H9 (cell line): ENCODE measurements around the gene PRKAR2B. TPM values are rescaled to one million over a fixed set of nuclear protein-coding genes. Genes with fewer than 3 reads are reported as not detected.

ENCODE experiments used
- DNase-seq: peaks from one replicate; pipeline ENCODE4 v3.0.0-alpha.2; 2017
- H2AFZ ChIP-seq: one replicate; pipeline ENCODE4 v1.6.1; 2013; ENCODE audit warnings: mild to moderate bottlenecking, low read length, control low read depth, moderate library complexity
- H2AK5ac ChIP-seq: 2 replicates; pipeline ENCODE4 v1.6.1; 2013; ENCODE audit warnings: low read length, control low read depth, mixed read lengths; ENCODE audit not compliant: insufficient read length
- H2BK120ac ChIP-seq: one replicate; pipeline ENCODE4 v1.6.1; 2013; ENCODE audit warnings: low read depth, mild to moderate bottlenecking, low read length, control low read depth, inconsistent platforms; ENCODE audit not compliant: poor library complexity, severe bottlenecking
- H2BK12ac ChIP-seq: 2 replicates; pipeline ENCODE4 v1.6.1; 2013; ENCODE audit warnings: low read length, control low read depth, mixed read lengths, low read depth; ENCODE audit not compliant: insufficient read length
- H2BK15ac ChIP-seq: 2 replicates; pipeline ENCODE4 v1.6.1; 2013; ENCODE audit warnings: low read depth, low read length, control low read depth
- H2BK20ac ChIP-seq: one replicate; pipeline ENCODE4 v1.6.1; 2013; ENCODE audit warnings: low read depth, mild to moderate bottlenecking, low read length, control low read depth, inconsistent platforms; ENCODE audit not compliant: poor library complexity, severe bottlenecking
- H2BK5ac ChIP-seq: 2 replicates; pipeline ENCODE4 v1.6.1; 2013; ENCODE audit warnings: low read length, control low read depth, mixed read lengths; ENCODE audit not compliant: insufficient read length
- H3K14ac ChIP-seq: 2 replicates; pipeline ENCODE4 v1.6.1; 2013; ENCODE audit warnings: low read length, control low read depth; ENCODE audit not compliant: insufficient read depth
- H3K18ac ChIP-seq: 2 replicates; pipeline ENCODE4 v1.6.1; 2013; ENCODE audit warnings: low read depth, mild to moderate bottlenecking, mixed read lengths, low read length, control low read depth; ENCODE audit not compliant: insufficient read length
- H3K23ac ChIP-seq: 2 replicates; pipeline ENCODE4 v1.6.1; 2013; ENCODE audit warnings: low read length, control low read depth, mixed read lengths, low read depth; ENCODE audit not compliant: insufficient read length
- H3K23me2 ChIP-seq: 2 replicates; pipeline ENCODE4 v1.6.1; 2013; ENCODE audit warnings: low read depth, mild to moderate bottlenecking, mixed read lengths, low read length, control low read depth; ENCODE audit not compliant: insufficient read length, poor library complexity, severe bottlenecking
- H3K27ac ChIP-seq: 2 replicates; pipeline ENCODE4 v1.5.1; 2013; ENCODE audit warnings: low read length, control low read depth, mixed read lengths, low read depth; ENCODE audit not compliant: insufficient read length
- H3K27me3 ChIP-seq: 2 replicates; pipeline ENCODE4 v1.6.1; 2013; ENCODE audit warnings: low read length, control low read depth, inconsistent platforms; ENCODE audit not compliant: insufficient read depth
- H3K4ac ChIP-seq: 2 replicates; pipeline ENCODE4 v1.6.1; 2013; ENCODE audit warnings: low read depth, mild to moderate bottlenecking, control low read depth, inconsistent platforms, low read length, moderate library complexity
- H3K4me1 ChIP-seq: 2 replicates; pipeline ENCODE4 v1.6.1; 2013; ENCODE audit warnings: low read length, control low read depth, inconsistent platforms; ENCODE audit not compliant: insufficient read depth
- H3K4me2 ChIP-seq: 2 replicates; pipeline ENCODE4 v1.6.1; 2013; ENCODE audit warnings: low read length, control low read depth, mixed read lengths; ENCODE audit not compliant: insufficient read length, insufficient read depth
- H3K56ac ChIP-seq: 2 replicates; pipeline ENCODE4 v1.6.1; 2013; ENCODE audit warnings: low read depth, mild to moderate bottlenecking, mixed read lengths, low read length, control low read depth; ENCODE audit not compliant: insufficient read length
- H3K79me1 ChIP-seq: 2 replicates; pipeline ENCODE4 v1.6.1; 2013; ENCODE audit warnings: low read depth, mild to moderate bottlenecking, moderate library complexity, low read length, control low read depth, inconsistent platforms; ENCODE audit not compliant: insufficient read depth, poor library complexity, severe bottlenecking
- H3K79me2 ChIP-seq: 2 replicates; pipeline ENCODE4 v1.6.1; 2013; ENCODE audit warnings: low read length, control low read depth, inconsistent platforms; ENCODE audit not compliant: insufficient read depth
- H3K9ac ChIP-seq: 2 replicates; pipeline ENCODE4 v1.6.1; 2013; ENCODE audit warnings: low read length, control low read depth, mixed read lengths; ENCODE audit not compliant: insufficient read length; ENCODE audit errors: extremely low read depth
- H3K9me3 ChIP-seq: one replicate; pipeline ENCODE4 v1.6.1; 2013; ENCODE audit warnings: low read depth, low read length, inconsistent platforms; ENCODE audit not compliant: control insufficient read depth
- H3T11ph ChIP-seq: one replicate; pipeline ENCODE4 v1.6.1; 2013; ENCODE audit warnings: mild to moderate bottlenecking, low read length, control low read depth, inconsistent platforms
- H4K20me1 ChIP-seq: one replicate; pipeline ENCODE4 v1.6.1; 2013; ENCODE audit not compliant: control insufficient read depth, insufficient read length, insufficient read depth
- H4K5ac ChIP-seq: 2 replicates; pipeline ENCODE4 v1.6.1; 2013; ENCODE audit warnings: low read depth, mild to moderate bottlenecking, mixed read lengths, low read length, control low read depth; ENCODE audit not compliant: insufficient read length
- H4K8ac ChIP-seq: replicated peaks from 2 replicates; pipeline ENCODE4 v1.6.1; 2013; ENCODE audit warnings: low read length, control low read depth, mixed read lengths, low read depth; ENCODE audit not compliant: insufficient read length
- H4K91ac ChIP-seq: 2 replicates; pipeline ENCODE4 v1.6.1; 2013; ENCODE audit warnings: low read depth, mild to moderate bottlenecking, moderate library complexity, mixed read lengths, low read length, control low read depth; ENCODE audit not compliant: insufficient read length
- H3K27ac Mint-ChIP-seq, 3 experiments: 2 replicates in 2 of 3; 3 replicates in 1 of 3; pipeline ENCODE4 v1.8.0; 2020 to 2021; ENCODE audit warnings: mixed read lengths in 3 of 3, mild to moderate bottlenecking in 1 of 3, moderate library complexity in 1 of 3
- H3K27me3 Mint-ChIP-seq: 2 replicates; pipeline ENCODE4 v1.8.0; 2021; ENCODE audit warnings: low read depth, mild to moderate bottlenecking, moderate library complexity, mixed read lengths
- H3K36me3 Mint-ChIP-seq, 3 experiments: 2 replicates in 2 of 3; 3 replicates in 1 of 3; pipeline ENCODE4 v1.8.0; 2020 to 2021; ENCODE audit warnings: low read depth in 3 of 3, mixed read lengths in 3 of 3; ENCODE audit not compliant: insufficient read depth in 1 of 3
- H3K4me1 Mint-ChIP-seq, 2 experiments: 2 replicates each; pipeline ENCODE4 v1.8.0; 2020; ENCODE audit warnings: mixed read lengths in 2 of 2
- H3K4me3 Mint-ChIP-seq, 2 experiments: 2 replicates in 1 of 2; 3 replicates in 1 of 2; pipeline ENCODE4 v1.8.0; 2020 to 2021; ENCODE audit warnings: mild to moderate bottlenecking in 2 of 2, mixed read lengths in 2 of 2, moderate library complexity in 1 of 2
- H3K9me3 Mint-ChIP-seq, 2 experiments: 2 replicates in 1 of 2; 3 replicates in 1 of 2; pipeline ENCODE4 v1.8.0; 2020; ENCODE audit warnings: mild to moderate bottlenecking in 2 of 2, mixed read lengths in 2 of 2, moderate library complexity in 1 of 2
- WGBS: extraction: QIAGEN DNeasy Blood & Tissue Kit; methylation state at CpG from one replicate; pipeline ENCODE4 v1.1.7; 2013; ENCODE audit warnings: missing lambda C conversion rate, low lambda C conversion rate, mixed read lengths; ENCODE audit not compliant: insufficient read length; ENCODE audit errors: extremely low coverage; 5-methylcytosine and 5-hydroxymethylcytosine counted together
- total RNA-seq: library from RNA; stranded (reverse); gene quantifications from 2 replicates; pipeline ENCODE4 v1.2.1, GENCODE V29; 2021
- TF ChIP-seq, protein P1 (sequence below): fragments of 200-600 bp; sonication (generic); conservative IDR thresholded peaks from 3 replicates; pipeline ENCODE4 v1.8.0; 2021; ENCODE audit warnings: antibody characterized with exemption, mild to moderate bottlenecking

The PRKAR2B gene
- total RNA-seq, 1 experiment from 2014 or later, result 16.6 TPM

- peaks cover 0 to 2% of the 10 kb centered on the region in 2 experiments; a peak in 1 of 4 replicates for H3K4me1 Mint-ChIP-seq
- no peak overlapping the region for H2BK12ac ChIP-seq
- H3K56ac ChIP-seq, result no peak overlapping the region
- no peak overlapping the region for H2BK5ac ChIP-seq
- H3K79me1 ChIP-seq, result no peaks in the 10 kb centered on the region
- H3K27ac ChIP-seq, result no peak overlapping the region
- no peak overlapping the region for H2BK20ac ChIP-seq
- H4K20me1 ChIP-seq, result no peaks in the 10 kb centered on the region
- no peak overlapping the region for H2BK120ac ChIP-seq
- no peak overlapping the region for H4K5ac ChIP-seq
- H3K23ac ChIP-seq, result no peak overlapping the region
- no peak overlapping the region for H3K4me3 Mint-ChIP-seq
- peaks cover 2 to 24% (median 9%) of the 10 kb centered on the region in 3 experiments; a peak in 6 of 7 replicates for H3K36me3 Mint-ChIP-seq
- H3K27me3 Mint-ChIP-seq, result no peaks in the 10 kb centered on the region
- H3K14ac ChIP-seq, result no peak overlapping the region
- H3K18ac ChIP-seq, result no peak overlapping the region
- H4K91ac ChIP-seq, result no peak overlapping the region
- H2AFZ ChIP-seq, result no peak overlapping the region
- H2BK15ac ChIP-seq, result no peak overlapping the region
- no peak overlapping the region for H4K8ac ChIP-seq
- no peaks in the 10 kb centered on the region for H3K9me3 ChIP-seq
- H3K23me2 ChIP-seq, result no peaks in the 10 kb centered on the region
- H3K79me2 ChIP-seq, result no peaks in the 10 kb centered on the region
- no peaks in the 10 kb centered on the region for H3K27me3 ChIP-seq
- no peak overlapping the region for H3K4ac ChIP-seq
- H3T11ph ChIP-seq, result no peak overlapping the region
- no CpG with 5 or more reads among the region's 7 CpGs for WGBS
- no peaks in the 10 kb centered on the region; a peak in 1 of 5 replicates for H3K9me3 Mint-ChIP-seq
- no peak overlapping the region for H3K4me2 ChIP-seq
- H3K27ac Mint-ChIP-seq, result no peak overlapping the region
- no peak overlapping the region for H3K9ac ChIP-seq
- DNase-seq, result no peak
- no peak overlapping the region for H2AK5ac ChIP-seq
- H3K4me1 ChIP-seq, result no peaks in the 10 kb centered on the region
- TF ChIP-seq, protein P1, sequence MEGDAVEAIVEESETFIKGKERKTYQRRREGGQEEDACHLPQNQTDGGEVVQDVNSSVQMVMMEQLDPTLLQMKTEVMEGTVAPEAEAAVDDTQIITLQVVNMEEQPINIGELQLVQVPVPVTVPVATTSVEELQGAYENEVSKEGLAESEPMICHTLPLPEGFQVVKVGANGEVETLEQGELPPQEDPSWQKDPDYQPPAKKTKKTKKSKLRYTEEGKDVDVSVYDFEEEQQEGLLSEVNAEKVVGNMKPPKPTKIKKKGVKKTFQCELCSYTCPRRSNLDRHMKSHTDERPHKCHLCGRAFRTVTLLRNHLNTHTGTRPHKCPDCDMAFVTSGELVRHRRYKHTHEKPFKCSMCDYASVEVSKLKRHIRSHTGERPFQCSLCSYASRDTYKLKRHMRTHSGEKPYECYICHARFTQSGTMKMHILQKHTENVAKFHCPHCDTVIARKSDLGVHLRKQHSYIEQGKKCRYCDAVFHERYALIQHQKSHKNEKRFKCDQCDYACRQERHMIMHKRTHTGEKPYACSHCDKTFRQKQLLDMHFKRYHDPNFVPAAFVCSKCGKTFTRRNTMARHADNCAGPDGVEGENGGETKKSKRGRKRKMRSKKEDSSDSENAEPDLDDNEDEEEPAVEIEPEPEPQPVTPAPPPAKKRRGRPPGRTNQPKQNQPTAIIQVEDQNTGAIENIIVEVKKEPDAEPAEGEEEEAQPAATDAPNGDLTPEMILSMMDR, result no peak
Measured at GRCh38 chr7:107157091-107157490, 112.6 kb downstream of the PRKAR2B start.
